22Rv1 (cell line): ENCODE data around the gene HOXA2.

Experiments
- H3K27ac ChIP-seq: fragments of 450-650 bp; 2 replicates; pipeline ENCODE4 v1.5.1; 2017
- ZFX ChIP-seq: fragments of 450-650 bp; IDR thresholded peaks from 2 replicates; pipeline ENCODE4 v1.6.1; 2017; ENCODE audit warnings: antibody characterized with exemption, borderline replicate concordance
- TF ChIP-seq, protein P1 (sequence below): fragments of 450-650 bp; IDR thresholded peaks from 2 replicates; pipeline ENCODE4 v1.5.1; 2017; ENCODE audit warnings: mild to moderate bottlenecking

The HOXA2 gene

DNA sequence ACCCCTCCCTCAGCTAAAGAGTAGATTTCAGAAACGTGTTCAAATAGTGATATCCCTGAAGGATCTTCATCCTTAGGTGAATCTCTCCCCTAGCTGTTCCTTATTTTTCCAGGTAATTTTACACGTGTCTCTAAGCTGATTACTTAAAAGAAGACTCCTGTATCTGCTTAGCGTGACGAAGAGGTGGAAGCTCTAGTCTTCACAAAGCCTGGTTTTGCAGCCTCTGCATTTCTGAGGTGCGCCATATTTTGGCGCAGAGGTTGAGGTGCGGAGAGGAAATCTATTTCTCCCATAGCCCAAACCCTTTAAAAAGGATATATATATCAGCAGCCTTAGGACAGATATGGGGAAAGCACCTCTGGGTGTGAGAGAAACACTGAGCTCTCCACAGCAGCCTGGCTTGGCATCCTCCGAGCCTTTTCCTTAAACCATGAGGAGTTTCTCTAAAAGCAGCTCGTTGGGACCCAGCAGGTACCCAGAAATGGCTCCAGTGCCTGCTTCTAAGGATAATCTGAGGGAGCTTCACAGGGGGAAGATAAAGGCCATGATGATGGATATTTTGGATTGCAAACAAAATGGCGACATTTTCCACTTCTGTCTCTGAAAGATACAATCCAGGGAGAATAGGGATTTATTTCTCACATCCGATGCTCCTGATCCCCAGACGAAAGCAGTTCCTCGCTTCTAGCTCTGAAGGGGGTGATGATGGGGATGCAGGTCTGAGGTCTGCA is 3.0 kb upstream of the HOXA2 start:
- TF ChIP-seq ZFX: no peak
- TF ChIP-seq, protein P1, sequence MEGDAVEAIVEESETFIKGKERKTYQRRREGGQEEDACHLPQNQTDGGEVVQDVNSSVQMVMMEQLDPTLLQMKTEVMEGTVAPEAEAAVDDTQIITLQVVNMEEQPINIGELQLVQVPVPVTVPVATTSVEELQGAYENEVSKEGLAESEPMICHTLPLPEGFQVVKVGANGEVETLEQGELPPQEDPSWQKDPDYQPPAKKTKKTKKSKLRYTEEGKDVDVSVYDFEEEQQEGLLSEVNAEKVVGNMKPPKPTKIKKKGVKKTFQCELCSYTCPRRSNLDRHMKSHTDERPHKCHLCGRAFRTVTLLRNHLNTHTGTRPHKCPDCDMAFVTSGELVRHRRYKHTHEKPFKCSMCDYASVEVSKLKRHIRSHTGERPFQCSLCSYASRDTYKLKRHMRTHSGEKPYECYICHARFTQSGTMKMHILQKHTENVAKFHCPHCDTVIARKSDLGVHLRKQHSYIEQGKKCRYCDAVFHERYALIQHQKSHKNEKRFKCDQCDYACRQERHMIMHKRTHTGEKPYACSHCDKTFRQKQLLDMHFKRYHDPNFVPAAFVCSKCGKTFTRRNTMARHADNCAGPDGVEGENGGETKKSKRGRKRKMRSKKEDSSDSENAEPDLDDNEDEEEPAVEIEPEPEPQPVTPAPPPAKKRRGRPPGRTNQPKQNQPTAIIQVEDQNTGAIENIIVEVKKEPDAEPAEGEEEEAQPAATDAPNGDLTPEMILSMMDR: no peak
- no peak overlapping the region for H3K27ac ChIP-seq

- no peak overlapping the region for H3K27ac ChIP-seq
- TF ChIP-seq ZFX: no peak
- TF ChIP-seq, protein P1: no peak
Measured at GRCh38 chr7:27104341-27105058, 2.0 kb upstream of the HOXA2 start.

DNA sequence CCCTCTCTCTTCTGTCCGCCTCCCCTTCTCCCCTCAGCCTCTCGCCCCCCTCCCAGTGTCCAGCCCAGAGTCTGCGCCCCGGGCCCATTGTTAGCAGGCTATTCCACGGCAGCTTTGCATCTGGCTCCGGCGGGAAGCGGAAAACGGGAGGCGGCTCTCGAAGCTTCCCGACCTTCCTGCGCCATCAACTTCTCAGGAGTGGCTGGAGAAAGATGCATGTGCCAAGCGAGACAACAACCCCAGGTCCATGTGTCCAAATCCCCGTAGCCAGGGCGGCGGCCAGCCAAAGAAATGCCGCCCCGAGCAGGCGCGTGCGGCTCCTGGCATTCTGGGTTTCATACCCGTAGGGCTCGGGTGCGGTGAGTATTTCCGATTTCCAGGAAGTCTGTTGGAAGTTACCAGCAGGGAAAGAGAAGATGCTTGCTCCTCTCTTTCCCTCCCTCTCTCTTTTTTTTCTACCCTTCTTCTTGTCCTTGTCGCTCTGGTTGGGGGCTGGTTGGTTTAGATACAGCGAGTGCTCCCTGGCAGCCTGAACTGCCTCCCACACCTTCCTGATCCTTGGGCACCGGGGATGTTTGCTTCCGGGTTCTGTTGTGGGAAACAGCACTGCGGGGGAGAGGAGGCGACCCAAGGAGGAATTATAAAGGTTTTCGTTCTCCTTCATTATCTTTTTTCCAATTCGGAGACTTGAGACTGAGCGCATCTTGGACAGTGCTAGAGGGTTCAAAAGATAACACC is 1.2 kb upstream of the HOXA2 start:
- no peak overlapping the region for H3K27ac ChIP-seq
- TF ChIP-seq, protein P1: no peak
- TF ChIP-seq ZFX: no peak

GRCh38 chr7:27101957-27102580 is 414 bp downstream of the HOXA2 start:
- TF ChIP-seq, protein P1: no peak
- TF ChIP-seq ZFX: no peak
- H3K27ac ChIP-seq: no peak overlapping the region

GRCh38 chr7:27101171-27101956 is 1.1 kb downstream of the HOXA2 start:
- no peak for TF ChIP-seq ZFX
- TF ChIP-seq, protein P1: no peak
- no peak overlapping the region for H3K27ac ChIP-seq

DNA sequence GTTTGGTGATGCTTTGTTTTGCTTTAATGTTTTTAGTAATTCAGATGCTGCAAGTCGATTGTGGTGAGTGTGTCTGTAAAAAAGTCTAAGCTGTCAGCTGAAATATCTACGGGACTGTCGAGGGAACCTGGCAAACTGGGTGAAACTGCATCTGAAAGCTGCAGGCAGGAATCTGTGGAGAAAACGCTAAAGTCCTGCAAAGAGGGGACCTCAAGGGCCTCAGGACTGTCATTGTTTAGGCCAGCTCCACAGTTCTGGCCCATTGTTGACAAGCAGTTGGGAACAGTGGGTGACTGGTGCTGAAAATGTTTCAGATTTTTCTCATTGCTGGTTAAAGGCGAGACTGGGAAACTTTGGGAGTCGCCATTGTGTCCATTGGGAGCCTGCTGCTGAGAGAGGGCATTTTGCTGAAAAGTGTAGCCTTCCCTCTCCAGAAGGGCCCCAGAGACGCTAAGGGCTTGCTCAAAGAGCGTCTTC is 1.8 kb downstream of the HOXA2 start:
- TF ChIP-seq, protein P1: no peak
- TF ChIP-seq ZFX: no peak
- no peak overlapping the region for H3K27ac ChIP-seq
